Duodenal mucosa (tissue), 2 donors: ENCODE results near the gene CCDC127.
"Not testable (repeated sequence)": the region's sequence is repeated elsewhere in the genome, so short reads cannot be mapped to it uniquely, and the experiment has no call there.

Experiments used
- H3K27ac ChIP-seq: one replicate; pipeline ENCODE4 v1.7.0; 2013; ENCODE audit warnings: low read depth, low read length
- H3K27me3 ChIP-seq, 2 donors: one replicate each; pipeline ENCODE4 v1.7.0; 2013; ENCODE audit warnings: low read length in 2 of 2, control low read depth in 1 of 2; ENCODE audit not compliant: insufficient read depth in 2 of 2, control insufficient read depth in 1 of 2
- H3K36me3 ChIP-seq, 2 donors: one replicate each; pipeline ENCODE4 v1.7.0; 2013; ENCODE audit warnings: low read length in 2 of 2, control low read depth in 1 of 2; ENCODE audit not compliant: insufficient read depth in 2 of 2, control insufficient read depth in 1 of 2
- H3K4me1 ChIP-seq, 2 donors: one replicate each; pipeline ENCODE4 v1.7.0; 2013; ENCODE audit warnings: low read length in 2 of 2, control low read depth in 1 of 2; ENCODE audit not compliant: insufficient read depth in 2 of 2, control insufficient read depth in 1 of 2
- H3K4me3 ChIP-seq, 2 donors: one replicate each; pipeline ENCODE4 v1.7.0; 2013; ENCODE audit warnings: low read length in 2 of 2, low read depth in 1 of 2
- H3K9ac ChIP-seq, 2 donors: one replicate each; pipeline ENCODE4 v1.7.0; 2013; ENCODE audit warnings: low read length in 2 of 2, low read depth in 1 of 2
- H3K9me3 ChIP-seq, 2 donors: one replicate each; pipeline ENCODE4 v1.7.0; 2013; ENCODE audit warnings: low read length in 2 of 2, control low read depth in 1 of 2; ENCODE audit not compliant: control insufficient read depth in 1 of 2

The CCDC127 gene

GRCh38 chr5:197892-198489 lies 20.0 kb downstream of the CCDC127 start:
- no peak overlapping the region for H3K27ac ChIP-seq
- H3K9ac ChIP-seq, result no peak overlapping the region
- no peak overlapping the region for H3K4me3 ChIP-seq
- H3K27me3 ChIP-seq, result no peaks in the 10 kb centered on the region
- no peaks in the 10 kb centered on the region for H3K4me1 ChIP-seq
- H3K36me3 ChIP-seq, result no peaks in the 10 kb centered on the region
- no peaks in the 10 kb centered on the region for H3K9me3 ChIP-seq

GRCh38 chr5:197031-197430 lies 20.9 kb downstream of the CCDC127 start:
- H3K9ac ChIP-seq, H3K27me3 ChIP-seq, H3K27ac ChIP-seq, H3K4me1 ChIP-seq, H3K4me3 ChIP-seq, H3K36me3 ChIP-seq, H3K9me3 ChIP-seq: not testable (repeated sequence)

GRCh38 chr5:196350-196749 lies 21.6 kb downstream of the CCDC127 start:
- Histone ChIP-seq H3K4me1 (peaks cover 2 to 9% of the 10 kb centered on the region in 2 donors), H3K27ac (no peak overlapping the region), H3K9ac (no peak overlapping the region), H3K27me3 (peaks cover 2 to 6% of the 10 kb centered on the region in 2 donors), H3K36me3 (no peaks in the 10 kb centered on the region), H3K9me3 (no peaks in the 10 kb centered on the region), H3K4me3 (no peak overlapping the region)

DNA sequence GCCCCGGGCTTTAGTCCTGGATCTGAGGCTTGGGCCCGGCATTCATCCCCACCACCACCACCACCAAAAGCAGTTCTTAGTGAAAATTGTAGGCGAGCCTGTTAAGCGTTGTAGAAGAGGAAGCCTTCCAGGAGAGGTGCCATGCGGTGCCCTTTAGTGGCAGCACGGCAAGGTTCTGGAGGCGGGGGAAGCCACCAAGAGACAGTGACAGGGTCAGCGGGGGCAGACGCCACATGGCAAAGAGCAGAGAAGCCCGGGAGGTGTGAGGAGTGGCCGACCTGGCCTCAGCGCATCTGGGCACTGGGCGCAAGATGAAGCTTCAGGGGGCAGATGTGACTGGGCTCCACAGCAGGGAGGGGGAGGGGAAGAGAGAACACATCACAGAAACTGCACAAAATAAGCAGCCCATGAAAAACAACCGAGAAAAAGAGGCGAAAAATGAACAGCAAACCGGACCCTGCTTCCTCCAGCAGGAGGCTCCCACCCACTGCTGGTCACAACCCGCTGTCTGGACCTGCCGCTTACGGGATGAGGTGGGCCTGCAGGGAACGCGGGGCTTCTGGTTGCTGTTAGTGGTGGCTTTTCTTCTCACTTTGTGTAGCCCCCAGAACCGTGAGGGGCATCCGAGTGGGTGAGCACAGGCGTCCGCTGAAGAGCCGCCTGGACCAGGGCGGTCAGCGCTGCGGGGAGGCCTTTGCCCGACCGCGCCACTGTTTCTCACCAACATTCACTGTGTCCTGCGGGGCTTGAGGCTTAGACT lies 22.4 kb downstream of the CCDC127 start:
- Histone ChIP-seq H3K4me3 (no peak overlapping the region), H3K36me3 (no peaks in the 10 kb centered on the region), H3K27ac (no peak overlapping the region), H3K9me3 (no peaks in the 10 kb centered on the region), H3K4me1 (peaks cover 4 to 15% of the 10 kb centered on the region in 2 donors), H3K27me3 (peaks cover 4 to 10% of the 10 kb centered on the region in 2 donors), H3K9ac (no peak overlapping the region)

DNA sequence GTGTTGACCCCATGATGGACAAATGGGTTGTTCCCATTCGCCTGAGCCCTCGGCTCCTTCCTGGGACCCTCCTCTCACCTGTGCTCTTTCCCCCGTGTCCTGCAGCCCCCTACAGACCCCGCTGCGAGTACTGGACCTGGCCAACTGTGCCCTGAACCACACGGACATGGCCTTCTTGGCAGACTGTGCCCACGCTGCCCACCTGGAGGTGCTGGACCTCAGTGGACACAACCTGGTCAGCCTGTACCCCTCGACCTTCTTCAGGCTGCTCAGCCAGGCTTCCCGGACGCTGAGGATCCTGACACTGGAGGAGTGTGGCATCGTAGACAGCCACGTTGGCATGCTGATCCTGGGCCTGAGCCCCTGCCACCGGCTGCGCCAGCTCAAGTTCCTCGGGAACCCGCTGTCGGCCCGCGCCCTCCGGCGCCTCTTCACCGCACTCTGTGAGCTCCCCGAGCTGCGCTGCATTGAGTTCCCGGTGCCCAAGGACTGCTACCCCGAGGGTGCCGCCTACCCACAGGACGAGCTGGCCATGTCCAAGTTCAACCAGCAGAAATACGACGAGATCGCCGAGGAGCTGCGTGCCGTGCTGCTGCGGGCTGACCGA lies 23.2 kb downstream of the CCDC127 start:
- Histone ChIP-seq H3K9ac (no peak overlapping the region), H3K4me1 (peaks cover 4 to 16% of the 10 kb centered on the region in 2 donors), H3K27ac (no peak overlapping the region), H3K27me3 (peaks cover 8 to 10% of the 10 kb centered on the region in 2 donors), H3K9me3 (no peaks in the 10 kb centered on the region), H3K36me3 (no peaks in the 10 kb centered on the region), H3K4me3 (no peak overlapping the region)

DNA sequence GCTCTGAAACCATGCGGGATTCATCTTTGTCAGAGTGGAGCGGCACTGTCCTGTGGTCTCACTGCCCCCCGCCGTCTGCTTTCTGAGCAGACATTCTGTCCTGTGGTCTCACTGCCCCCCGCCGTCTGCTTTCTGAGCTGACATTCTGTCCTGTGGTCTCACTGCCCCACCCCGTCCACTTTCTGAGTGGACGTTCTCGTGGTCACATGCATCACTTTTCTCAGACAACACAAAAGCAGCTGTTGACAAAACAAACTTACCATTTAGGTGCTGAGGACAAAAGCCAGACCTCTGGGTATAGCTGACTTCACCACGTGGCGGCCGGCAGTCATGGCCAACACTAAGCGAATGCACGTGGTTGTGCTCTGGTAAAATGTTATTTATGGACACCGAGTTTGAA lies 23.9 kb downstream of the CCDC127 start:
- H3K36me3 ChIP-seq, result no peaks in the 10 kb centered on the region
- H3K27me3 ChIP-seq, result peaks cover 8 to 10% of the 10 kb centered on the region in 2 donors
- H3K9me3 ChIP-seq, result no peaks in the 10 kb centered on the region
- peaks cover 4 to 16% of the 10 kb centered on the region in 2 donors for H3K4me1 ChIP-seq
- H3K4me3 ChIP-seq, result no peak overlapping the region
- no peak overlapping the region for H3K9ac ChIP-seq
- no peak overlapping the region for H3K27ac ChIP-seq

GRCh38 chr5:192970-193831 lies 24.8 kb downstream of the CCDC127 start:
- Histone ChIP-seq H3K27me3 (peaks cover 8 to 11% of the 10 kb centered on the region in 2 donors), H3K36me3 (no peaks in the 10 kb centered on the region), H3K4me1 (peaks cover 7 to 22% of the 10 kb centered on the region in 2 donors), H3K9ac (no peak overlapping the region), H3K9me3 (no peaks in the 10 kb centered on the region), H3K4me3 (no peak overlapping the region), H3K27ac (no peak overlapping the region)

DNA sequence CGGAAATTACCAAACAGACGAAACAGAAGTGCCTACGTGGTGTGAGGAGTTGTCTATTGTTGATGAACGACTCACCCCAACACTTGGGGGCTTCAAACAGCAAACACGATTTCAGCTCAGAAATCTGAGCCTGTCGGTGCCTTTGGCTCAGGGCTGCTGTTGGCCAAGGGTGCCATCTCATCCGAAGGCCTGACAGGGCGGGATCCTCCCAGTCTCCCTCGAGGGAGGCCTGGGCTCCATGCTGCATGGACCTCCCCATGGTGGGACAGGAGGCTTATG lies 25.3 kb downstream of the CCDC127 start:
- Histone ChIP-seq H3K4me3 (no peak overlapping the region), H3K27me3 (peaks cover 8 to 14% of the 10 kb centered on the region in 2 donors)

DNA sequence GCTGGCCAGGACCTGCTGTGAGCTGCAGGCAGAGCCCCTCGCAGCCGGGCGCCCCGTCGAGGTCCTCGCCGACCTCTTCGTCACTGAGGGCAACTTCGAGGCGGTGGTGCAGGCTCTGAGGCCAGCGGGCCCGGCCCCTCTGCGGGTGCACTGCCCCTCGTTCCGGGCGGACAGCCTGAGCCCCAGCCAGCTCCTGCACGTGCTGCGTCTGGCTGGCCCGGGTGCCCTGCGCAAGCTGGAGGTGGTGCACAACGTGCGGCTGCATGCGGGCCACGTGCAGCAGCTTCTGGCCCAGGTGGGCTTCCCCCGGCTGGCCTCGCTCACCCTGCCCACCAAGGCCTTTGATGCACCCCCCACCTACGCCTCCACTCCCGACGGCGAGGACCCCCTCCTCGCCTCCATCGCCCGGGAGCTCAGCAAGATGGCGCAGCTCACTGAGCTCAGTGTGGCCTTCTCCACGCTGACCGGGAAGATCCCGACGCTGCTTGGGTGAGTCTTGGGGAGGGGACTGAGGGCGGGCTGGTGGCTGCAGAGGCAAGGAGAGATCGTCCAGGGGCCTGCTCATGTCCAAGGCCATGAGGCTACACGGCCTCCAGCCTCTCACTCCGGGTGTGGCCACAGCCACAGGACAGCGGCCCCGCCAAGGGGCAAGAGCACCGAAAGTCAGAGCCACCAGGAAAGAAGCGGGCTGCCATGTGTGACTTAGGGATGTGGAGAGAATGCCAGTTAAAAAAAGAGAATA lies 25.8 kb downstream of the CCDC127 start:
- H3K36me3 ChIP-seq, result no peaks in the 10 kb centered on the region
- no peaks in the 10 kb centered on the region for H3K9me3 ChIP-seq
- H3K4me3 ChIP-seq, result no peak overlapping the region
- H3K27ac ChIP-seq, result no peak overlapping the region
- H3K27me3 ChIP-seq, result peaks cover 8 to 14% of the 10 kb centered on the region in 2 donors
- H3K9ac ChIP-seq, result no peak overlapping the region
- H3K4me1 ChIP-seq, result peaks cover 8 to 23% of the 10 kb centered on the region in 2 donors

More for the DNA sequence above, 25.3 kb downstream of the CCDC127 start:
- Histone ChIP-seq H3K4me1 (peaks cover 8 to 23% of the 10 kb centered on the region in 2 donors), H3K9me3 (no peaks in the 10 kb centered on the region), H3K9ac (no peak overlapping the region), H3K36me3 (no peaks in the 10 kb centered on the region), H3K27ac (no peak overlapping the region)
